ENCODE measurements around the gene TRMT112. TPM values are rescaled to one million over a fixed set of nuclear protein-coding genes. Genes with fewer than 3 reads are reported as not detected.

The TRMT112 gene
- total RNA-seq, 4 donors from 2014 or later, result 202 to 281 (median 212) TPM

GRCh38 chr11:64341851-64342791, 24.8 kb upstream of the TRMT112 start:
- intact Hi-C loops (cut with DNase I), result no loop called here
- TF ChIP-seq POLR2A (IDR thresholded peaks at IDR 0.05; ENCODE audit: low read depth) (no peak), POLR2AphosphoS5 (IDR thresholded peaks at IDR 0.05) (peak; percentile 79 to 83), EP300 (IDR thresholded peaks at IDR 0.05) (no peak)
- TF ChIP-seq, protein P1, sequence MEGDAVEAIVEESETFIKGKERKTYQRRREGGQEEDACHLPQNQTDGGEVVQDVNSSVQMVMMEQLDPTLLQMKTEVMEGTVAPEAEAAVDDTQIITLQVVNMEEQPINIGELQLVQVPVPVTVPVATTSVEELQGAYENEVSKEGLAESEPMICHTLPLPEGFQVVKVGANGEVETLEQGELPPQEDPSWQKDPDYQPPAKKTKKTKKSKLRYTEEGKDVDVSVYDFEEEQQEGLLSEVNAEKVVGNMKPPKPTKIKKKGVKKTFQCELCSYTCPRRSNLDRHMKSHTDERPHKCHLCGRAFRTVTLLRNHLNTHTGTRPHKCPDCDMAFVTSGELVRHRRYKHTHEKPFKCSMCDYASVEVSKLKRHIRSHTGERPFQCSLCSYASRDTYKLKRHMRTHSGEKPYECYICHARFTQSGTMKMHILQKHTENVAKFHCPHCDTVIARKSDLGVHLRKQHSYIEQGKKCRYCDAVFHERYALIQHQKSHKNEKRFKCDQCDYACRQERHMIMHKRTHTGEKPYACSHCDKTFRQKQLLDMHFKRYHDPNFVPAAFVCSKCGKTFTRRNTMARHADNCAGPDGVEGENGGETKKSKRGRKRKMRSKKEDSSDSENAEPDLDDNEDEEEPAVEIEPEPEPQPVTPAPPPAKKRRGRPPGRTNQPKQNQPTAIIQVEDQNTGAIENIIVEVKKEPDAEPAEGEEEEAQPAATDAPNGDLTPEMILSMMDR (IDR thresholded peaks at IDR 0.05), result peak; percentile 39 to 65 (median 64)
- Histone ChIP-seq H3K4me3 (peak overlapping the region; percentile 43 to 54 (median 50)), H3K27ac (replicated peaks in 1 of 4) (peak overlapping the region; percentile 74 to 88 (median 82)), H3K4me1 (peaks cover 7 to 33% (median 26%) of the 10 kb centered on the region in 4 donors), H3K9me3 (no peaks in the 10 kb centered on the region), H3K27me3 (no peaks in the 10 kb centered on the region), H3K36me3 (no peaks in the 10 kb centered on the region)
- peak; percentile 97 for DNase-seq (ENCODE audit: extremely low spot score)
- WGBS, result 22% methylated on average over 36 of the region's 55 CpGs

DNA sequence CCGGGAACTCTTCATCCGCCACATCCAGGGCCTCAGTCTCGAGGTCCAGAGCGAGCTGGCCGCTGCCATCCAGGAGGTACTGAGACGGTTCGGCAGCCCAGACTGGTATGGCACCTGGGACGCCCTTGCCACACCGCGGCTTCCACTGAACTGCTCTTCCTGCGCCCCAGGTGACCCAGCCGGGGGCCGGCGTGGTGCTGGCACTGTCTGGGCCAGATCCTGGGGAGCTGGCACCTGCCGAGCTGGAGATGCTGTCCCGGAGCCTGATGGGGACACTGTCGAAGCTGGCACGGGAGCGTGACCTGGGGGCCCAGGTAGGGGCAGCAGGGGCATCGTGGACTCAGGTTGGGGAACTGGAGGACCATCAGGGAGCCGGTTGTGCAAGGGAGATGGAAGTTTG, 24.1 kb upstream of the TRMT112 start:
- intact Hi-C loops (cut with DNase I), result no loop called here
- Histone ChIP-seq H3K9me3 (no peaks in the 10 kb centered on the region), H3K4me1 (peaks cover 7 to 33% (median 26%) of the 10 kb centered on the region in 4 donors), H3K36me3 (no peaks in the 10 kb centered on the region), H3K4me3 (no peak overlapping the region), H3K27me3 (no peaks in the 10 kb centered on the region), H3K27ac (replicated peaks in 1 of 4) (no peak overlapping the region)
- DNase-seq (ENCODE audit: extremely low spot score), result no peak
- TF ChIP-seq POLR2AphosphoS5 (IDR thresholded peaks at IDR 0.05), result no peak
- TF ChIP-seq EP300 (IDR thresholded peaks at IDR 0.05), result no peak
- no peak for TF ChIP-seq POLR2A (IDR thresholded peaks at IDR 0.05; ENCODE audit: low read depth)
- WGBS, result 88% methylated on average over 3 of the region's 21 CpGs

GRCh38 chr11:64340671-64341335, 23.4 kb upstream of the TRMT112 start:
- intact Hi-C loops (cut with DNase I), result no loop called here
- Histone ChIP-seq H3K36me3 (no peaks in the 10 kb centered on the region), H3K4me3 (peak overlapping the region; percentile 32 to 47 (median 35)), H3K4me1 (peaks cover 7 to 33% (median 26%) of the 10 kb centered on the region in 4 donors), H3K27ac (replicated peaks in 1 of 4) (no peak overlapping the region), H3K27me3 (no peaks in the 10 kb centered on the region), H3K9me3 (no peaks in the 10 kb centered on the region)
- no peak for DNase-seq (ENCODE audit: extremely low spot score)
- WGBS, result 30% methylated on average over 33 of the region's 33 CpGs
- TF ChIP-seq, protein P1 (IDR thresholded peaks at IDR 0.05), result no peak
- TF ChIP-seq POLR2AphosphoS5 (IDR thresholded peaks at IDR 0.05) (no peak), POLR2A (IDR thresholded peaks at IDR 0.05; ENCODE audit: low read depth) (no peak), EP300 (IDR thresholded peaks at IDR 0.05) (no peak)

GRCh38 chr11:64339754-64340408, 22.5 kb upstream of the TRMT112 start, which contains the start of gene CCDC88B:
Gene CCDC88B (plus strand): TSS chr11:64340204. CDS start chr11:64340267, 63 bp downstream.
- H3K27ac ChIP-seq (replicated peaks in 1 of 4), result no peak within 1 kb of the TSS
- no peak for TF ChIP-seq EP300 (IDR thresholded peaks at IDR 0.05)
- no peak for TF ChIP-seq POLR2A (IDR thresholded peaks at IDR 0.05; ENCODE audit: low read depth)
- H3K4me3 ChIP-seq, result peak within 1 kb of the TSS; percentile 32 to 47 (median 35)
- WGBS, result 64% methylated on average over 13 of the region's 16 CpGs
- intact Hi-C loops (cut with DNase I), result no loop called here
- no peak for DNase-seq (ENCODE audit: extremely low spot score)
- H3K27me3 ChIP-seq, result no peaks in the 10 kb centered on the region
- no peaks in the 10 kb centered on the region for H3K36me3 ChIP-seq
- H3K4me1 ChIP-seq, result peaks cover 7 to 33% (median 26%) of the 10 kb centered on the region in 4 donors
- H3K9me3 ChIP-seq, result no peaks in the 10 kb centered on the region

GRCh38 chr11:64339286-64339685, 21.9 kb upstream of the TRMT112 start:
- Histone ChIP-seq H3K36me3 (no peaks in the 10 kb centered on the region), H3K4me3 (no peak overlapping the region), H3K27me3 (no peaks in the 10 kb centered on the region), H3K9me3 (no peaks in the 10 kb centered on the region), H3K27ac (replicated peaks in 1 of 4) (no peak overlapping the region), H3K4me1 (peaks cover 7 to 33% (median 26%) of the 10 kb centered on the region in 4 donors)
- intact Hi-C loops (cut with DNase I), result no loop called here
- TF ChIP-seq POLR2A (IDR thresholded peaks at IDR 0.05; ENCODE audit: low read depth), result no peak
- TF ChIP-seq, protein P1 (IDR thresholded peaks at IDR 0.05), result no peak
- TF ChIP-seq EP300 (IDR thresholded peaks at IDR 0.05), result no peak
- TF ChIP-seq POLR2AphosphoS5 (IDR thresholded peaks at IDR 0.05), result no peak
- WGBS, result 73% methylated on average over 4 of the region's 4 CpGs
- no peak for DNase-seq (ENCODE audit: extremely low spot score)

All from esophagus muscularis mucosa (tissue), 4 donors.